NCI-H526 treated with DMSO at 0.1 percent for 48 hours (cell line): ENCODE data around the gene LY6G6C.
"Not testable (repeated sequence)": the region's sequence is repeated elsewhere in the genome, so short reads cannot be mapped to it uniquely, and the experiment has no call there.

ENCODE experiments used
- DNase-seq: peaks from one replicate; lab custom pipeline; 2025; lab: John Stamatoyannopoulos, UW

LY6G6C gene

DNA sequence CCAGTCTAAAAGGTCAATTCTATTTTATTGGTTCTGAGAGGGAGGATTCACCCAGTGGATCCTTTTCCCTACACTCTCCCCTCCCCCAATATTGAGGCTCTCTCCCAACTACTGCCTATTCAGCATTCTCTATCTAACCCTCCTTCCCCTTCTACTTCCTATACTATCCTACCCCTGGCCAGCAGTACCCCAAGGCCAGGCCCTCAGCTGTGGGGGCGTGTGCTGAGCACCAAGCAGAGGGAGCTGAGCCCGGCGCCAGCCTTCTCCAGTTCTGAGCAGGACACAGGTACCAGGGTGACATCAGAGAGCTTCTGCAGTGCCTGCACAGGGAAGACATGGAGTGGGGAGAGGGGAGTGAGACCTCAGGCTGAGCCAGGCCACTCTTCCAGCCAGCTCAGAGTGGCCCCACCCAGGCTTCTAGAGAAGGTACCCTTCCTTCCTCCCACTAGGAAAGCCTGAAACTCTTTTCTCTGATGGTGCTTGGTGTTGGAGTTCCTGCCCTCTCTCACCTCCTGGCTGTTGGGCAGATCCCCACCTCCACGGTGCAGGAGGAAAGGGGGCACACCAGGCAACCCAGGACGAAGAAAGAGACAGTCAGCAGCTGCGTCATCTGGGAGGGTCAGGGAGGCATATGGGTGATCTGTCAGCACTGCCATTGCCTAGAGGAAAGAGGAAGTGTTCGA is 5.6 kb upstream of the LY6G6C start:
- no peak for DNase-seq

GRCh38 chr6:31725502-31726350 is 4.2 kb upstream of the LY6G6C start:
- no peak for DNase-seq

DNA sequence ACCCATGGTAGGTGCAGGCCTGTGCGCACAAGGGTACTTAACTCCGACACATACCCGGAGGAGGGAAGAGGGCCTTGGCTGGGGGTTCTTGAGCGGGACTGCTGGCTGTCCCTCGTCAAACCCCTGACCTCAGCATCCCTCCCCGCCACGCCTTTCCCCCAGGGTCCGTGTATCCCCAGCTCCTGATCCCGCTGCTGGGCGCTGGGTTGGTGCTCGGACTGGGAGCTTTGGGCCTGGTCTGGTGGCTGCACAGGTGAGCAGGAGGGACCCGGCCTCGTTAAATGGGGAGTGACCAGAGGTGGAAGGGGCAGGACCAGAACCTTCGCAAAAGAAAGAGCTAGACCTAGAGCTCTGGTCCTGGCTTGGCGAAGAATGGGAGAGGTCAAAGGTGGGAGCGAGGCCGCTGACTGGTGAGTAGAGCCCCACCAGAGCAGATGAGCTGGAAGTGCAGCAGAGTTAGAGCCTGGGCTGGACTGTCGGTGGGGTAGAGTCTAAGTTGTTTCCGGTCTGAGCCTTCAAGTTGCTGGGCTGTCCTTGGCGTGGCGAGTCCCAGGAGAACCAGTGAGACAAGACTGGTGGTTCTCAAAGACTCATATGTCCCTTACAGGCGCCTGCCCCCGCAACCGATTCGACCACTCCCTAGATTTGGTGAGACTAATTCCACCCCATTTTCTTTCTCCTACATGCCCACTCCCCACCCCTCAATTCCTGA is 2.6 kb upstream of the LY6G6C start:
- no peak for DNase-seq

DNA sequence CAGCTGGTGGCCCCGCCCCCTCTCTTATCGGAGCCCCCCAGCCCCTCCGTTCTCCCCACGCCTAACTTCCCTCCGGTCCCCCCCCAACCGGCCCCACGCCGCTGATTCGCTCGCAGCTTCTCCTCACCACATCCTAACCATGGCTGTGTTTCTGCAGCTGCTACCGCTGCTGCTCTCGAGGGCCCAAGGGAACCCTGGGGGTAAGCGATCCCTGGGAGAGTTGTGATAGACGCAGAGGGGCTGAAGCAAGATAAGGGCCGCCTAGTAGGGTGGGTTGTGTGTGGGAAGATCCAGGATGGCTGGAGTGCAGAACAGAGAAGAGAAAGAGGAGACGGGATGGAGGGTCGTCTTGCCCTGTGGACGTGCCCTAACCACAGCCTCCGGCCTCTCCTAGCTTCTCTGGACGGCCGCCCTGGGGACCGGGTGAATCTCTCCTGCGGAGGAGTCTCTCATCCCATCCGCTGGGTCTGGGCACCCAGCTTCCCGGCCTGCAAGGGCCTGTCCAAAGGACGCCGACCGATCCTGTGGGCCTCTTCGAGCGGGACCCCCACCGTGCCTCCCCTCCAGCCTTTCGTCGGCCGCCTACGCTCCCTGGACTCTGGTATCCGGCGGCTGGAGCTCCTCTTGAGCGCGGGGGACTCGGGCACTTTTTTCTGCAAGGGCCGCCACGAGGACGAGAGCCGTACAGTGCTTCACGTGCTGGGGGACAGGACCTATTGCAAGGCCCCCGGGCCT is 1.9 kb upstream of the LY6G6C start, which contains the start of gene MPIG6B:
TSS of gene MPIG6B (plus strand) at position 129 of the 735 bp plus-strand sequence. CDS start at position 140, 11 bp downstream.
- DNase-seq: no peak

- no peak for DNase-seq
Measured at GRCh38 chr6:31722173-31722572, 627 bp upstream of the LY6G6C start.

GRCh38 chr6:31720196-31720770 is 1.3 kb downstream of the LY6G6C start:
- DNase-seq: no peak

DNA sequence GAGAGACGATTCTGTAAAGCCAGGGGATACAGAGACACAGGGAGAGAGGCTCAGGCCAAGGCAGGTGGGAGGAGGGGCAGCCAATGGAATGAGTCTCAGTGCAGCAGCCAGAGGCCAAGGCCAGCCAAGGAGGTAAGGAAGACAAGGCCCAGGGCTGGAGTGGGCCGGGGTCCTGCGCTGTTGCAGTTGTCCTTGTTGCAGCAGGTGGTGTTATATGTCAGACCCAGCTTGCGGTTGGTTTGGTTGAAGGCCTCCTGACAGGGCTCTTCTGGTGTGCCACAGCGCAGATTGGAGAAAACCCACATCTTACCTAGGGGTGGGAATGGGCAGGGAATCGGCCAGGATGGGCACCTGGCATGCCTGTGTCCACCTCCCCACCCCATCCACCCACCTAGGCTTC is 2.5 kb downstream of the LY6G6C start:
- no peak for DNase-seq

- peak; percentile 21 for DNase-seq
Measured at GRCh38 chr6:31718265-31718664, 3.3 kb downstream of the LY6G6C start.

DNA sequence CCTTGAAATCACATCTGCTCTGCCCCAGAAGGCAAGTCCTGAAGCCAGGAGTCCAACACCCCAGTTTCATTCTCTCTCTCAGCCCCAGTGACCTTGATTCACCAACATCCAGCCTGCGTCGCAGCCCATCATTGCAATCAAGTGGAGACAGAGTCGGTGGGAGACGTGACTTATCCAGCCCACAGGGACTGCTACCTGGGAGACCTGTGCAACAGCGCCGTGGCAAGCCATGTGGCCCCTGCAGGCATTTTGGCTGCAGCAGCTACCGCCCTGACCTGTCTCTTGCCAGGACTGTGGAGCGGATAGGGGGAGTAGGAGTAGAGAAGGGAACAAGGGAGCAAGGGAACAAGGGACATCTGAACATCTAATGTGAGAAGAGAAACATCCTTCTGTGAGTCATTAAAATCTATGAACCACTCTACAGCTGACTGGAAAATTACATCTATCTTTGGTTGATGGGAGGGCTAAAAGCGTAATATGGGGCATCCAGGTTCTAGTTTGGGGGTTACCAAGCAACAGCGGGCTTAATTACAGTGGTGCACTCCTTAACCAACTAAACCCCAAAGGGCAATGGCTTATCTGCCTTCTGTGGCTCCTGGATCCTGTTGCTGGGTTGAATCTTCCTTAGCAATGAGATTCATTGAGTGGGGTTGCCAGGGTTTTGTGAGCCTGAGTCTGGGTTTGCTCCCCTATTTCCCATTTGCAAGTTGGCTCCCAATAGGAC is 3.9 kb downstream of the LY6G6C start:
- DNase-seq: no peak

DNA sequence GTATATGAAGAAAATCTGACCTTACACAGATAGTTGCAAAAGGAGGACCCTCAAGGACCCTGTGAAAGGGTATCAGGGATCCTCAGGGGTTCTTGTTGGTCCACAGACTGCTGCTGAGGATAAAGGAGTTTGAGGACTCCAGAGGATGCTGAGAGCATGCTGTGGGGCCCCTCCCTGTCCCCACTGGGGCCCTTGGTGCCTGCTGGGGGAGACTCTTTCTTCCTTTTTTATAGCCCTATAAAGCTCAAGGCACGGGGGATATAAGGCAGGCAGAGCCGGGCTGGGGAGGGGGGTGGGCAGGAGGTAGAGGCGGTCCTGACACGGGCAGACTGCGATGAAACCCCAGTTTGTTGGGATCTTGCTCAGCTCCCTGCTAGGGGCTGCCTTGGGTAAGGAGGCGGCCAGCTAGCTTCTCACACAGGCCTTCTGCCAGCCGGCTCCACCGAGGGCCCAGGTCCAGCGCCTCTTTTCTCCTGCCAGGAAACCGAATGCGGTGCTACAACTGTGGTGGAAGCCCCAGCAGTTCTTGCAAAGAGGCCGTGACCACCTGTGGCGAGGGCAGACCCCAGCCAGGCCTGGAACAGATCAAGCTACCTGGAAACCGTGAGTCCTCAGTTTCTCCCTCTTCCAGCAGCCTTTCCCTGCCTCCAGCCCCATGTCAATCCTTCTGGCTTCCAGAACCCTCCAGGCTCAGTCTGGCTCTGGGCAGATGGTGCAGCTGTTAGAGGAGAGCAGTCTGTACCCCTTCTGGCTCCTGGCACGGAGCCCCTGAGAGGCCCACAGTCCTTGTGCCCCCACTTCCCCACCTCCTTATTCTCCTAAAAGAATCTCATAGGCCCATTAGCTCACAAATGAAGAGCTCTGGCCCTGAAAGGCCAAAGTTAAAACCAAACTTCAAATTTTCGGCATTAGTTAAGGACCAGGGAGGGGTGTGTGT is 6.3 kb downstream of the LY6G6C start, which contains the start of gene LY6G6D:
TSS of gene LY6G6D (plus strand) at position 327 of the 937 bp plus-strand sequence. CDS start at position 335, 8 bp downstream.
- no peak for DNase-seq

- DNase-seq: no peak
Measured at GRCh38 chr6:31713991-31714684, 7.4 kb downstream of the LY6G6C start.

DNA sequence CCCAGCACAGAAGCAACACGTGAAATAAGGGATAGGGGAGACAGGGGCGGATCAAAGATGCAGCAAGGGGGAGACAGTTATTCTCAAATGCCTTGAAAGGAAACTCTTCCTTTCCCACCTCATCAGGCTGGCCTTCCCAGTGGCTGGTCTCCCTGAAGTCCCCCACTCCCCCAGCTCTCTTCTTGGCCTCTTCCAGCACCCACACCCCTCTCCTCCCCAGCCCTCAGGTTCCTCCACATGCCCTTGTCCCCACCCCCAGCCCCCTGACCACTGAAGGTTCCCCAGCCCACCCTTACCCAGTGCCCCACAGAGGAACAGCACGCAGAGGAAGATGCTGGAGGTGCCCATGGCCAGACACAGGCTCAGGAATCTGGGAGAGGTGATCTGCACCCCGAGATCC is 8.1 kb downstream of the LY6G6C start:
- no peak for DNase-seq

DNA sequence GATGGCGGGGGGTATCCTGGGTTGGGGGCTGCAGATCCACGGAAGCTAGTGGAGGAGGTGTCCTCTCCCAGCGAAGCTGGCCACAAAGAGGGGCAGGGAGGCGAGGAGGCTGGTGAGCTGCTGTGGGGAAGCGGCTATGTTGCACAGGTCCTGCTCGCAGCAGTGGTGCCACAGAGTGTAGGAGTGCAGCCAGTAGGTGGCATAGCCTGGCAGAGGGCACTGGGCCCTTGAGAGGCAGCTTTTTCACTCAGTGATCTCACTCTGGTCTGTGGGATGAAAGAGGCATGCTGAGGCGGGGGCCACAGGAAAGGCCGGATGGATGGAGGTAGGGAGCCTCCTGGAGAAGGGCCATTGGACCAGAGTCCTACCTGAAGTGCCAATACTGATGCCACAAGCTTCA is 9.2 kb downstream of the LY6G6C start:
- DNase-seq: no peak

DNA sequence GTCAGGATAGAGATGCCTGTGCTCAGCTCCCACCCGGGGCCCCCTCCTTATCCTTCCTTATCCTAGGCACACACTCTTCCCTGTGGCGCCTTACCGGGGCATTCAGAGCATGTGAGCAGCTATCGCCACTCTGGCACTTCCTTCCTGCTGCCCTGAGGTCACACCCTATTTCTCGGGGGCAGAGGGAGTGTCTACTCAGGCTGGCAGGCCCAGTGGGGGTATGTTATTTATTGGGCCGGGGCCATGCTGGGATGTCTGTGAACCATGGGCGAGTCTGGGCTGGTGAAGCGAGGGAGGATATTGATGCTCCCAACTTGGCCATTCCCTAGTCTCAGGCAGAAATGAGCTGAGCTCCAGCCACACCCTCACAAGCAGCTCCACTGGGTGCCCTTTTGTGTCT is 10.3 kb downstream of the LY6G6C start:
- no peak for DNase-seq

- no peak for DNase-seq
Measured at GRCh38 chr6:31710523-31711219, 10.9 kb downstream of the LY6G6C start.

- DNase-seq: not testable (repeated sequence)
Measured at GRCh38 chr6:31709157-31709556, 12.4 kb downstream of the LY6G6C start.

DNA sequence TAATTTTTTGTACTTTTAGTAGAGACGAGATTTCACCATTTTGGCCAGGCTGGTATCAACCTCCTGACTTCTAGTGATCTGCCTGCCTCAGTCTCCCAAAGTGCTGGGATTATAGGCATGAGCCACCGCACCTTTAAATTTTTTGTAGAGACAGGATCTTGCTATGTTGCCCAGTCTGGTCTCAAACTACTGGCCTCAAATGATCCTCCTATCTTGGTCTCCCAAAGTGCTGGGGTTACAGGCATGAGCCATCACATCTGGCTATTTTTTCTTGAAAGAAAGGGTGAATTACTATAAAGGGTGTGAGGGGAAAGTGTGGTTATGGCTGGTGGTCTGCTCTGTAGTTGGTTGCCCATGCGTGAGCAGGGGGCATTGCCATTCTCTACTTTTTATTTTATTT is 13.3 kb downstream of the LY6G6C start:
- no peak for DNase-seq

DNA sequence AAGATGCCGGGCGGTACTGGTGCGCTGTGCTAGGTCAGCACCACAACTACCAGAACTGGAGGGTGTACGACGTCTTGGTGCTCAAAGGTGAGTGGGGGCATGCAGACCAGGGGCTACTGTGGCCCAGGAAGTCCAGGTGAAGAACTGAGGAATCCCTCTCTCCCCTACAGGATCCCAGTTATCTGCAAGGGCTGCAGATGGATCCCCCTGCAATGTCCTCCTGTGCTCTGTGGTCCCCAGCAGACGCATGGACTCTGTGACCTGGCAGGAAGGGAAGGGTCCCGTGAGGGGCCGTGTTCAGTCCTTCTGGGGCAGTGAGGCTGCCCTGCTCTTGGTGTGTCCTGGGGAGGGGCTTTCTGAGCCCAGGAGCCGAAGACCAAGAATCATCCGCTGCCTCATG is 13.8 kb downstream of the LY6G6C start:
- DNase-seq: no peak
